Stimulated activated CD8-positive, alpha-beta memory T cell treated with anti-CD3 and anti-CD28 coated beads, Interleukin-2, amount 100 ng/mL, for 48 hours (primary cell): ENCODE results near the gene THAP6.
"Not testable (repeated sequence)": the region's sequence is repeated elsewhere in the genome, so short reads cannot be mapped to it uniquely, and the experiment has no call there.

ENCODE experiments used
- DNase-seq, 2 donors: peaks; one replicate each; pipeline ENCODE4 v3.0.0-alpha.2; 2020; ENCODE audit warnings: low read depth in 2 of 2

The THAP6 gene, protein sequence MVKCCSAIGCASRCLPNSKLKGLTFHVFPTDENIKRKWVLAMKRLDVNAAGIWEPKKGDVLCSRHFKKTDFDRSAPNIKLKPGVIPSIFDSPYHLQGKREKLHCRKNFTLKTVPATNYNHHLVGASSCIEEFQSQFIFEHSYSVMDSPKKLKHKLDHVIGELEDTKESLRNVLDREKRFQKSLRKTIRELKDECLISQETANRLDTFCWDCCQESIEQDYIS

DNA sequence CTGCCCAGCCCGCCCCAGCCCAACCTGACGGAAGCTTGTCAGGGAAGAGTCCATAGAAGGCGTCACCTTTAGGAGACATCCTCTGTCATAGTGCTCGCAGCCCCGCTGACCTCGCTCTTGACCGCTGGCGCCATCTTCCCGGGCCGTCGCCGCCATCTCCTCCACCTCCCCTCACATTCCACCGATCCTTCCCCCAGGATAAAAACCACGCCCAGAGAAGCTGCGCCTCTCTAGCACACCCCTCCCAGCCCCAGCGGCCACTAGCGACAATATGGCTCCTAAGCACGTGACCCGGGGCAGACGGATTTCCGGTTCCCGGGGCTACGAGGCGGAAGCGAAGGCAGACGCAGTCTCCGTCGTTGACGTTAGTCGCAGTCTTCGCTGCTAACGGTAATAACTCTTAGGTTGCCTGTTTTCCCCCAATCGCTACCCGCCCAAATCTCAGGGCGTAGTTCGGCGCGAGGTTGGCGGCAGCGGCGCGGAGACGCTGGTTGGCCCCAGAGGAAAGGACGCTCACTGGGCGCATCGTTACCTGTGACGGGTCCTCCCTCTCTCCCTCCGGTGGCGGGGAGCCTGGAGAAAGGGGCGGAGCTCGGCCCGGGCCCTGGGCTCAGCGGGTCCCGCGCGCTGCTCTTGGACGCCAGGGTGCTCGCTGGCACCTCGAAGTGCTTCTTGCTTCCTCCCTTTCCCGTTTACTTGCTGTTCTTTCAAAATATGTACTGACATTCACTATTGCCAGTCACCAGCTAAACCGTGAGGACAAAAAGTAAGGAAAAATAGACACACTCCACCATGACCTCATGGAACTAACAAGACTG lies at the start of gene THAP6, which contains the start of gene RCHY1:
Gene THAP6 (plus strand): TSS at position 343 of the 818 bp plus-strand sequence. CDS start 980 bp downstream, outside the sequence.
Gene RCHY1 (minus strand): TSS at position 273 of the 818 bp plus-strand sequence. CDS start 117 bp downstream, at position 156.
- peak; percentile 86 to 91 for DNase-seq

DNA sequence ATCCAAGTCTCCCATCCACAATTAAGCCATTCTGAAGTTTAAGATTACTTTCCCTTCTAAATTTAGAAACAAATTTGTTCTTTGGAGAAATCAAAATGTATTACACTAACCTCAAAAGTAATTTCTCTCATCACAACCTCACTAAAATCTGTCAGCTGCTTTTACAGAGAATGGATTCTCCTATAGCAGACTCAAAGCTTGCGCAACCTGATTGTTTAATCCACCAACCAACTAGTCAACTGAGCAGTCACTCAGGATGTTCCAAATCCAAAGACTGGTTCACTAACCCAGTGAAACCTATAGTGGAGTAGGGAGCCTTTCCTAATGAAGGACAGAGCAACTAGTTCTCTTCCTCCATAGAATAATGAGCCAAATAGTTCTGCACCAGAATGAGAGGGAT lies 44.4 kb upstream of the THAP6 start:
- DNase-seq, result no peak

DNA sequence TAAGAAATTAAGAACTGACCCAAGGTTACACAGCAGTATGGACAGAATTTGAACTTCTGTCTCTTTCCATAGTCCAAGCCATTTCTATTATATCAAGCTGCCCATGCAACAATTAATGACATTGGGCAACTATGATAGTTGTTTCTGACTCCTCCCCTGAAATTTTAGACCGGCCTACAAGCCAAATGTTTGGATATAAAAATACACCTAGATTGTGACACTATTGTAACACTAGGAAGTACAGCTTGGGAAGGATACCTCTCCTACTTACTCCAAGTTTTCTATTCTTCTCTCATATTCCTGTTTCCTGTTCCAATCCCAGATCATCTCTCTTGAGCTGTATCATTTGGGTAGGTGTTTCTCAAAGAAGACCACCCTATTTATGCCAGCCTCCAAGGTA lies 43.5 kb upstream of the THAP6 start:
- no peak for DNase-seq

DNA sequence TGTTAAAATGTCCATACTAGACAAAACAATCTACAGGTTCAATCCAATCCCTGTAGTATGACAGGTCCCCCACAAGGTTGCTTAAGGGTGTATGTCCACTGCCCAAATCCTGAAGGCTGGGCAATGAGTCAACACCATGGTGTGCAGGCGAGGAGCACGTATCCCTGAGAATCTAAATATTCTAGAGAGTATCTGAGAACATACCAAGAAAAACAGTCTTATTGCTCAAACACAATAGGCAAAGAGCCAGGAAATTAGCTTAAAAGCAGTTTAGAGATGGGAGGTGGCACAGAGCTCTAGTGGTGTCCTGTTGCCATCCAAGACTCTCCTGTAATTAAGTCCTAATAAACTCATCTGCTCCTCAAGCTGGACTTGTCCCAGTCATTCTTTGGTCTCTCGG lies 37.1 kb upstream of the THAP6 start:
- DNase-seq, result no peak

DNA sequence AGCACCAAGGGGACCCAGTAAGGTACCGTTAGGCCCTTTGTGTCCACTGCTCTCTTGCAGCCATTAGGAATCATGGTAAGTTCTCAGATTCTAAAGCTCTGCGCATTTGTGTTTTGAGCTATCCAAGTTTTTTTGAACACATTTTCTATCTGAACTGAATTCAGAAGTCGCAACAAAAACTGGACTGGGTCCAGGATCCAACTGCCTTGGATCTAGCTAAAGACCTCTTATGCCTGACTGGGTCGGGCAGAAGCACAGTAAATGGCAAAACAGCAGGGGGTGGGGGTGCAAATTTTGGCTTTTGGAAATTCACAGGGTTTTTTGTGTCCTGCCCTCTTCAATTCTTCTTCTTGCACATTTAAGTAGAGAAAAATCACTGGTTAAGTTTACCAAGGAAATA lies 30.1 kb upstream of the THAP6 start:
- no peak for DNase-seq

DNA sequence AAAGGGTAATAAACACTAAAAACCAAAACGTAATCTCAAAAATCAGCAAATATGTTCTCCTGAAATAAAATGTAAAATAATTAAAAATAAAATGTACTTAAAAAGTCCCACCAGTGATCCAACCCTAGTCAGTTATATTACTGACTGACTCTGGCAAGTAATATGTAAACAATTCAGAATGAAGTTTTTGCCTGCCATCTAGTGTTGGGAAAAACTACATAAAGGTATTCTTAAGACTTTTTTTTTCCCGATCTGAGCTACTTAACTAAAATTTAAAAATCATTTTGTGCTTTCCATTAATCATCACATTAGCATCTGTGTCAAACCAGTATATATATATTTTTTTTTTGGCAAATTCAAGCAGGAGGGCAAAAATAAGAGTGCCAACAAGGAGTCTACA lies 24.1 kb upstream of the THAP6 start:
- DNase-seq, result no peak

DNA sequence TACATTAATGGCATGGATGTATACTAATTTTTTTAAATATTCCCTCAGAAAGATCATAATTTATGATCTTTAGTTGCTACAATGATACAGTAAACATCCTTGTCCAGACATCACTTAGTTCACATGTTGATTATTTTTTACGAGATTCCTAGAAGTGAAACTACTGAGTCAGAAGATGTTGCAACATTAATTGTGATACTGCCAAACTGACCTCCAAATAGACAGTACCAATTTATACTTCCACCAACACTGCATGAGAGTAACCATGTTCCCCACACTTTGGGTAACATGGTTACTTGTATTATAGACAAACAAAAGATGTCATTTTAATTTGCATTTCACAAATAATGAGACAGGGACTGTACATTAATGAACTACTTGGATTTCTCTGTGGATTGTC lies 19.7 kb upstream of the THAP6 start:
- DNase-seq, result no peak

DNA sequence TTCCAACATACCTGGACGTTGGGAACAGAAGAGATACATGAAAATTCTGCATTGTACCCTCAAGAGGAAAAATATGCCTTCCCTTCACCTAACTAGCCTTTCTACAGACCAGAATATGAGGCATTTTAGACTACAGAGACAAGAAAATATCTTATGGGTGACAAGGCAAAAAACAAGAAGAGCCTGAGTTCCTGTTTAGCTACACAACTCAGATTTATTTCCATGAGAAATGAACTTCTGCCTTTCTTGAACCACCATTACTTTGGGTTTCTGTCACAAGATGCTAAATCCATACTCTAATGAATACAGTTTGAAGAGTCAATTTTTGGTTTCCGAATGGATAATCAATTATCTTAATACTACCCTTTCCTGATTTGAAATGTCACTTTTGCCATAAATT lies 18.8 kb upstream of the THAP6 start:
- no peak for DNase-seq

DNA sequence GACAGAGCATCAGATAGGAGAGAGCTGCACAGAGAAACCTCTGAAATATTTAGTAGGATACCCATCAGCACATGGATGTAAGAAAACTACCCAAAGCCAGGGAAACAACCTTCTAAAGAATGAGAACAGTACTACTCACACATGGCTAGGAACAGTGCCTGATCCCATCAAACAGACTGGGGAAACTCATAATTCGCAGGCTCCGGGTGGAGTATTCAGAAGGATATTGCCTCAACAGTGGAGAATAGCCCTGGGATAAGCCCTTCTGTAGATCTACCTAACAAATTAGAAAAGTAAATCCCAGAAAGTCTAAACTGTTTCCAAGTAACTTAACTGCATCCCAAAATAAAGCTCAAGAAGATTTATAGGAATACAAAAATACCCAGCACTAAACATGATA lies 17.9 kb upstream of the THAP6 start:
- no peak for DNase-seq

DNA sequence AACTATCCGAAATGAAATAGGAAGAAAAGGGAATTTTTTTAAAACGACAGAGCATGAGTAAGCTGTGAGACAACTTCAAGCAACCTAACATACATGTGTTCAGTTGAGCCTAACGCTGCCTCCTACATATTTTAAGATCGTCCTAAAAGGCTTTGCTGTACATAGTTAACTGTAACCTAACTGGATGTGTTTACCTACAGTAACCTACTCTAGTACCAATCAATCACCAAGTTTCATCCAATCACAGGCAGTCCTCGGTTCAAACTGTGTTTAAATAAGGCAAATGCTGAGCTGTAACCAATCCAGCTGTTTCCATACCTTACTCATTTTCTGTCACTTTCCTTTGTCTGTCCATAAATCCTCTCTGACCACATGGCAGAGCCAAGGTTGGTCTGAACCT lies 17.1 kb upstream of the THAP6 start:
- no peak for DNase-seq

DNA sequence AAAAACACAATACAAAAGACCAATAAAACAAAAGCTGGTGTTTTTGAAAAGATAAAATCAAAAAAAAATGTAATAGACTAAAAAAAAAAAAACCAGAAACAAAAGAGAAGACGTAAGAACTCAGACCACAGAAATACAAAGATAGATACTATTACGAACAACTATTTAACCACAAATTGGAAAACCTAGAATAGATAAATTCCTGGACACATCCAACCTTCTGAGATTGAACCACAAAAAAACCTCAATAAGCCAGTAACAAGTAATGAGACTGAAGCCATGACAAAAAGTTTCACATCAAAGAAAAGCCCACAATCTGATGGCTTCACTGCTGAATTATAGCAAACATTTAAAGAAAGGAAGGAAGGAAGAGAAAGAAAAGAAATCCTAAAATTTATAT lies 16.2 kb upstream of the THAP6 start:
- DNase-seq, result no peak

DNA sequence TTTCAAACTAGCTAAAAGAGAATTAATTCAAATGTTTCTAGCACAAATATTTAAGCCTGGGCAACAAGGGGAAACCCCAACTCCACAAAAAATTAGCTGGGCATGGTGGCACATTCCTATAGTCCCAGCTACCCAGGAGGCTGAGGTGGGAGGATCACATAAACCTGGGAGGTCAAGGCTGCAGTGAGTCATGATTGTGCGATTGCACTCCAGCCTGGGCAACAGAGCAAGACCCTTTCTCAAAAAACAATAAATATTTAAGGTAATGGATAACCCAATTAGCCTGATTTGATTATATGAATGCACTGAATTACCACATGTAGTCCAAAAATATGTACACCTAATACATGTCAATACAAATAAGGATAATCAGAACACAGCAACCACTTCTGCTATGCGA lies 14.4 kb upstream of the THAP6 start:
- DNase-seq, result no peak

DNA sequence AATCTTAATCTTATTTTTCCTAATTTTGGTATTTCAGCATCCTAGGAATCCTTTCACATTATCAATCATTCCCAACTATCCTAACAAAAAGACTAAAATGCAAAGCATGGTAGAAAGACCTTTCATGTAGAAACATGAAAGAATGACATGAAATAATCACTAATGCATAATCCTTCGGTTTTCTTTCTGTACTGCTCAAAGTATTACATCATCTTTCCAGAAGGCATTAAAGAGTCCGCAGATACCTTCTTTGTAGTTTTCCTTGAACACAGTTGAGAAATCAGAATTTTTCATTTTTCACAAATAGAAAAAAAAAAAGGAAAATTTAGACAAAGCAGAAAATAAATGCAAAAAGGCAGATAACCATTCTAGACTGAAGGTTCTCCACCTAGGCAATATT lies 11.6 kb upstream of the THAP6 start:
- DNase-seq, result no peak

DNA sequence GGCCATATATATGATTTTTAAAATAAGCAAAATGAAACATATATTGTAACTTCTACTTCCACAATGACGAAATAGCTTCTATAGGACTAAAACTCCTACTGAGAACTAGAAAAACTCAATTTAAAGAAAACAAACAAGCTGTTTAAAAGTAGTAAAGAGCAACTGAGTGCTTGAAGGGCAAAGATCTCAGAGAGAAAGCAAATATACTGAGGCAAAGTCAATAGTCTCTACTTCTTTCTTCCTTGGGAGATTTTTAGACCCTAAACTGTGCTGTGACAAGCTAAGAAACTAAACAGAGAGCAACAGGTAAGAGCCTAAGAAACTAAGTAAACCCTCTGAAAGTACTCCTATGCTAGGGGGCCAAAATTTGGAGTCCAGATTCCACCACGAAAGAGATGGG lies 8.6 kb upstream of the THAP6 start:
- no peak for DNase-seq

DNA sequence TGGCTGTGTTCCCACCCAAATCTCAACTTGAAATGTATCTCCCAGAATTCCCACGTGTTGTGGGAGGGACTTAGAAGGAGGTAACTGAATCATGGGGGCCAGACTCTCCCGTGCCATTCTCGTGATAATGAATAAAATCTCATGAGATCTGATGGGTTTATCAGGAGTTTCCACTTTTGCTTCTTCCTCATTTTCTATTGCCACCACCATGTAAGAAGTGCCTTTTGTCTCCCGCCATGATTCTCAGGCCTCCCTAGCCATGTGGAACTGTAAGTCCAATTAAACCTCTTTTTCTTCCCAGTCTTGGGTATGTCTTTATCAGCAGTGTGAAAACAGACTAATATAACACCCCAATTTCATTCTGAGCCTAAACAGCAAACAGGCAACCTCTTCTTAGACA lies 4.7 kb upstream of the THAP6 start:
- DNase-seq, result not testable (repeated sequence)

DNA sequence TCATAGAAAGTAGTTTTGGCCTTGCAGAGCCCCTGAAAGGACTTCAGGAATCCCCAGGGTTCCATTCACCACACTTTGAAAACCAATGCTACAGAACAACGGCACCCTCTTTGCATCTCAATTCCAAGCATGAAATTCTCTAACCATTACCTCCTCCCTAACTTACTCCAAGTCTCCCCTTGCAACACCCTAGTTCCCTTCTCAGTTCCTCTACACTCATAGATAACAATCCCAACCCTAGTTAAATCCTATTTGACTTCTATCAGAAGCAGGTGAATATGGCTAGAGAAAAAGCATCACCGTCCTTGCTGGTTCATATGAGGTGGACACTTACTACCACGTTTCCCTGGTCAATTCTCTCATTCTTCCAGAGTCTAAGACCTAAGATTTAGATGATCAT lies 2.4 kb upstream of the THAP6 start:
- no peak for DNase-seq

DNA sequence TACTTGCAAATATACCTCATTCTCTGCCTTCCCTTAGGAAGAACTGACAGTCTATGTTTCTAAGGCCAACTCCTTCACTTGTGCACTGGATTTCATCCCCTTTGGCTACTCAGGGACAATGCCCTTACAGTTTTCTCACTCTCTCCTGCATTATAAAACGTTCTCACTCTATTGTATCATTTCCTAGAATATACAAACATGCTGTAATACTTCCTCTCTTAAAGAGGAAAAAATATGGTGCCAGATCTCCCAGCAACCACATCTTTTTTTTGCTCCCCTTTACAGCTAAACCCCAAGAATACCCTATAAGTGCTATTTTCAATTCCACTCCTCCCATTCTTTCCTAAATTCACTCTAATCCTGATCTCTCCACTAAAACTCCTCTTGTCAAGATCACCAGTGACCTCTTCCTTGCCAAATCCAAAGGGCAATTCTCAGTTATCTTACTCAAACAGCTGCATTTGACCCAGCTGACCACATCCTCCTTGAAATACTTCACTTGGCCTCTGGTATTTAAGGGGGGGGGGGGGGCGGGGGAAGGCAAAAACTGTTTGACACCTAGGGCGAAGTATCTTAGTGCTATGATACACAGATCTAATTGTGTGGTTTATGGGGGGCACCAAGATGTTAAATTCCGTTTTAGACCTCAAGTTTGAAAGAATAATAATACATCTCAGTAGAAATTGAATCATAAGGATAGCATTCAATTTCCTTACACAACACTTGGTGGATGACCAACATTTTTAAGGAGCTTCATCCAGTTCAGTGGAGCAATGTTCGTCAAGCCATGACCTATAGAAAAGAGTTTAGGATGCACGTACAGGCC lies 1.7 kb upstream of the THAP6 start:
- no peak for DNase-seq

DNA sequence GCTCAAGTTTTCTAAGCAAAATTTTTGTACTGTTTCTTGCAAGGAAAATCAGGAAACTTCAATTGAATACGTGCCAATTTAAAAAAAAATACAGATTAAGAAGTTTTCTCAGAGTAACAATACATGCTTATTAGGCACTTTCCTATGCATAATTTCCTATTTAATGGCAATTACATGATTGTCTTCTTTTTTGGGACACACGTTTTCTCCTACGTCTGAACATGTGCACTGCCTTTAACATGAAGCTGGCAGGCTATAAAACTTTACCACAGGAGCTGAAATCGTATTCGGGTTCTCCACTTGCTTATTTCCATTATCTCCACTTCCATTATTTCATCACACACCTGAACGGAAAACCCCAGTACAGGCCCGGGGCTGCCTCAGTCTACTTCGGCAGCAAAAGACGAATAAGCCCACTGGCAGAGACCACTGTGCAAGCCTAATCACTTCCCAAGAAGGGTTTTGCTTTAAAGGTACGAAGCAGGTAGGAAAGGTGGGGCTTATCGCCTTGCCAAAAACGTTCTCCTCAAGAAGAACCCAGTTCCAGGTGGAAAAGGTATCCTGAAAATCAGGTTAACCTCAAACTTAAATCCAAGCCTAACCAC lies 645 bp upstream of the THAP6 start:
- DNase-seq, result no peak

DNA sequence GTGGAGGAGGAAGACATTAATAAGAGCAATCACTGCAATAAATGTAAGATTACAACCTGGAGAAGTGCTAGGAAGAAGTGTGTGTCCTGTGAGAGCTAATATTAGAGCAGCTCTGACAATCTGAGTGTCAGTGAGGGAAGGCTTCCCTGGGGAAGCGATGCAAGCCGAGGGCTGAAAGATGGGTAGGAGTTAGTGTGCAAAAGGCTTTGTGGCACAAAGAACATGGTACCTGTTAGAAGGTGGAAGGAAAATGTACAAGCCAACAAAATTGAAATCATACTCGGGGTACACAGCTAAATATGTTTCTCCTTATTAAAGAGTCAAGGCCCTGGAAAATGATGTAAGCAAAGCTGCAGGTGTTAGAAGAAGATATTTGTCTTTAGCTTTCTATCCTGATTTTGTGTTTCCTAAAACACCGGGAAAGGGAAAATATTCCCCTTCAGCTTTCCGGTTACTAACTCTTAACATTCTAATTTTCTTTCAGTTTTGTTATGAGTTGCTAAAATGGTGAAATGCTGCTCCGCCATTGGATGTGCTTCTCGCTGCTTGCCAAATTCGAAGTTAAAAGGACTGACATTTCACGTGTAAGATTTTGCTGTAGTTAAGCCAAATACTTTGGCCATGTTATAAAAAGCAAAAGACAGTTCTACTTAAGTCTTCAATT lies 808 bp downstream of the THAP6 start:
- DNase-seq, result no peak

DNA sequence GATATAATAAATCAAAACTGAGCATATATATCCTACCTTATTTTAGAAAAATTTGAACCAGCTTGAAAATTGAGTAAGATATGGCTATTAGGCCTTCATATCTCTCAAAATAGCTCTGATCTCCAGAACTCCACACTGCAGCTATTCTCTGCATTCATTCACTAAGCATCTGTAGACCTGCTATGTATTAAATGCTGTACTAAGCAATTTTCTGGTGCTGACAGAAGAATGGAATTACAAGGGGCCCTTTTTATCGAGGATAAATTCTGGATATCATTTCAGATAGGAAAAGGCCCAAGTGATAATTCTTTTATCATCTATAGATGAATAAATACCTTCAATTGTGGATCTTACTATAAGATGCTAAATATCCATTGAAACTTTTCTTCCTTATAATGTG lies 1.9 kb downstream of the THAP6 start:
- DNase-seq, result no peak

DNA sequence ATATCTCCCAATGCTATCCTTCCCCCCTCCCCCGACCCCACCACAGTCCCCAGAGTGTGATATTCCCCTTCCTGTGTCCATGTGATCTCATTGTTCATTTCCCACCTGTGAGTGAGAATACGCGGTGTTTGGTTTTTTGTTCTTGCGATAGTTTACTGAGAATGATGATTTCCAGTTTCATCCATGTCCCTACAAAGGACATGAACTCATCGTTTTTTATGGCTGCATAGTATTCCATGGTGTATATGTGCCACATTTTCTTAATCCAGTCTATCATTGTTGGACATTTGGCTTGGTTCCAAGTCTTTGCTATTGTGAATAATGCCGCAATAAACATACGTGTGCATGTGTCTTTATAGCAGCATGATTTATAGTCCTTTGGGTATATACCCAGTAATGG lies 5.2 kb downstream of the THAP6 start:
- DNase-seq, result not testable (repeated sequence)

DNA sequence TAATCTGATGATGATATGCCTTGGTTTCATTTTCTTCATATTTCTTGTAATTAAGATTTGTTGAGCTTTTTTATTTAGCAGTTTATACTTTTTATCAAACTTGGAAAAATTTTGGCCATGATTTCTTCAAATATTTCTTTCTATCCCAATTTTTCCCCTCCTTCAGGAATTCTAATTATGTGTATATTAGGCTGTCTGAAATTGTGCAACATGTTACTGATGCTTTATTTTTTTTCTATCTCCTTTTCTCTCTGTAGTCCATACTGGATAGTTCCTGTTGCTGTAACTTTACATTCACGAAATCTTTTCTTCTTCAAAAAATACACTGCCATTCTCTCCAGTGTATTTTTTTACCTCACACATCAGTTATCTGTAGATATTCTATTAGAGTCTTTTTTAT lies 10.8 kb downstream of the THAP6 start:
- no peak for DNase-seq
